NCI-H1417 treated with DMSO at 0.1 percent for 48 hours (cell line): ENCODE data around the gene GGT1.
"Not testable (repeated sequence)": the region's sequence is repeated elsewhere in the genome, so short reads cannot be mapped to it uniquely, and the experiment has no call there.

Experiments used
- DNase-seq: peaks from one replicate; lab custom pipeline; 2025; lab: John Stamatoyannopoulos, UW

GGT1 gene

DNA sequence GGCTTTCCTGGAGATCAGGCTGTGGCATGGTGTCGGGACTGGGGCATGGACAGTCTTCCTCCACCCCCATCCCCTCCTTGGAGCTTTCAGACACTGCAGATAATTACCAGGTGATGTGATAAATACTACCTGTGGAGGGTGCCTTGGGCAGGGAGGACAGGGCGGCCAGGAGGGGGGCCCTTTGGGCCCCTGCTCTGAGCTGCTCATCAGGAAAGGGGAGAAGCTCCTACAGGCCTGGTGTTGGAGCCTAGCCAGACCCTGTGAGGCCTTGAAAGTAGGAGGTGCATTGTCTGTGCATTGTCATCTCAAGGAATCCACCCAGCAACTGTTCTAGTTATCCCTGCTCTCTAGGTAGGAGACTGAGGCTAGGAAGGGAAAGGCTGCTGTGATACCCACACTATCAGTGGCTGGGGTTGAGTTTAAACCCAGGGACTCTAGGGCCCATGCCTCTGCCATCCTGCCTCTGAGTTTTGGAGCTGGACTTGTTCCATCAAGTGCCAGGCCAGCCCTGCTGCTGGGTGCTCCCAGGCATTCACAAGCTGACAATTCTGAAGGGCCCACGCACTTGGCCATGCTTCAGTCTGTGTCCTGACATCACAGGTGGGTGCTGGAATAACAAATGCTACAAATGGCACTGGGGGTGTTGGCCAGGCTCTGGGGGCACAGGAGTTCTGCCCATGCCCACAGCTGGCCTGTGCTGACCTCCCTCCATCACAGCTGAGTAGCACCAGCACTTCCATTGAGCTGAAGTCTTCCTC, 2.9 kb upstream of the GGT1 start:
- not testable (repeated sequence) for DNase-seq

- no peak for DNase-seq
Measured at GRCh38 chr22:24601217-24602104, 1.5 kb upstream of the GGT1 start.

GRCh38 chr22:24602105-24602749, 766 bp upstream of the GGT1 start:
- DNase-seq: not testable (repeated sequence)

GRCh38 chr22:24603770-24604629, 1.0 kb downstream of the GGT1 start:
- DNase-seq: not testable (repeated sequence)

DNA sequence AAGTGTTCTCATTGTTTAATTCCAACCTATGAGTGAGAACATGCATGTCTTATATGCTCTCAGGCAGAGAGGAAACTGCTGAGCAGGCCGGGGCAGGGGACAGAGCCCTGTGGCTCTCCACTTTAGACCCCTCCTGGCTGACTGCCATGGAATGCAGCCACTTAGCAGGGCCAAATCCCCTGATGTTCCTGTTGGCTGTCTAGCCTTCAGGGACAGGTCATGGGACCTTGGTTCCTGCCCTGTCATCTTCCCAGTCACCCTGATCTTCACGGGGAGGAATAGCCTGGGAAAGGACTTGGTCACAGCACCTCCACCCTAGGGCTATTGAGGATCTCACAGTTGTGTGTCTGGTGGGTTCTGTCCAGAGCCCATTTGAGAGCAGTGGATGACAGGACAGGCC, 3.3 kb downstream of the GGT1 start:
- DNase-seq: not testable (repeated sequence)

DNA sequence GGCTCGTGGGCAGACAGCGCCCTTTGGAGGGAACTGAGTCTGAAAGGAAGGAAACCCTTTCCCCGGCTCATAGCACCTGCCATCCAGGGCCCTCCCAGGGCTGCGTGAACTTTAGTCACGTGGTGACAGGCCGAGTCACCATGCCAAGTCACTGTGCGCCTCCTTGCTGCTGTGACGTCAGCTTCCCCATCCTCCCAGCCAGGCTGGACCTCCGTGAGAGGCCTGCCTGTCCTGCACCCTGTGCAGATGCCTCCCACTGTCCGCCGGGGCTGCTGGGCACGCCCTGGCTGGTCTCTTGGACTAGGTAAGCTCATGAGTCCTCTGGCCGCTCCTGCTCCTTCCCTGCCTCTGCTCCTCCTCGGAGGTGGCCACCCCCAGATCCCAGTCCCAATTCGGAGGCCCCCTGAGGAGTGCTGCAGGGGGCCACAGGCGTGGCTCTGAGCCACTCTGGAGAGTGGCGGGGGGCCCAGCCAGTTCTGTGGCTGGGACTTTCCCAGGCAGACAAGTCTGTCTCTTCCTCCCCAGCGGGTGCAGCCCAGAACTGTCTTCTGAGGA, 4.5 kb downstream of the GGT1 start:
- not testable (repeated sequence) for DNase-seq

GRCh38 chr22:24608327-24608726, 5.3 kb downstream of the GGT1 start:
- DNase-seq: not testable (repeated sequence)

DNA sequence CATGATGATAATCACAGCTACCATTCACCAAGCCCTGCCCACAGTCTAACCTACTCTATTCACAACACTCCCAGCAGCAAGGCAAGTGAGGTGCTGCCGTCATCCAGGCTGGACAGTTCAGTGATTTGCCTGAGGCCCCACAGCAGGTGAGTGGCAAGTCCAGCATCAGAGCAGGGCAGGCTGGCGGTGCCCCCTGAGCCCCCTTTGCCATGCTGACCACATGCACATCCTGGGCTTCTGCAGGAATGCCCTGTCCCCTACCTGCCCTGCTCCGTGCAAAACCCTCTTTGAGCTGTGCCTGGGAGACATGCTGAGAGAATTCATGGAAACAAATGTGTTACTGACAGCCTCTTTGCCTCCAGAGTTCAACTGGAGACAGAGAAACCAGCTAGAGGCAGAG, 6.9 kb downstream of the GGT1 start:
- not testable (repeated sequence) for DNase-seq

- not testable (repeated sequence) for DNase-seq
Measured at GRCh38 chr22:24614794-24615193, 11.8 kb downstream of the GGT1 start.

- DNase-seq: not testable (repeated sequence)
Measured at GRCh38 chr22:24621244-24621643, 18.3 kb downstream of the GGT1 start.

- not testable (repeated sequence) for DNase-seq
Measured at GRCh38 chr22:24622596-24622995, 19.6 kb downstream of the GGT1 start.

DNA sequence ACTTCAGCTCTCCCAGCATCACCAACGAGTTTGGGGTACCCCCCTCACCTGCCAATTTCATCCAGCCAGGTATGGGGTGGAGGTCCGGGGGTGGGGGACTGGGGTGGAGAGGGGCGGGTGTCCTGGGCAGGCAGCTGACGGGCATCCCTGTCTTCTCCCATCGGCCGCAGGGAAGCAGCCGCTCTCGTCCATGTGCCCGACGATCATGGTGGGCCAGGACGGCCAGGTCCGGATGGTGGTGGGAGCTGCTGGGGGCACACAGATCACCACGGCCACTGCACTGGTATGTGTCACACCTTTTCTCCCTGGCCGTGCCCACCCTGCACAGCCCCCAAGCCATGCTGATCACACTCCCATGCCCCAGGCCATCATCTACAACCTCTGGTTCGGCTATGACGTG, 24.9 kb downstream of the GGT1 start:
- DNase-seq: not testable (repeated sequence)

DNA sequence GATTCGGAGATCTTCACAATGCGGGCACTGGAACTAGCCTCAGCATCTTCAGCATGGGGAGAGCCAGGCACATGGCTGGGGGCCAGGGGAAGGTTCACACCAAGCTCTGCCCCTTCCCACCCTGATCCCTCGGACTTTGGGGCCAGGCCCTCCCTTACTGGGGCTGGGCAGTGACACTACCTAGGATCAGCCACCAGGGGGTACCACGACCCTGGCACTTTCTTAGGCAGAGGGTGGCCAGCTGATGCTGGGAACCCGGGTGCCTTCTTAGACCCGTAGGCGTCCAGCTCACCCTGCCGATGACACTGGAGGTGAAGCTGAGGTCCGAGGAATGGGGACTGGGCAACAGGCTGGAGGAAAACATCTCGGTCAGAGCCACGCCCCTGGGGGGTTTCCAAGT, 26.1 kb downstream of the GGT1 start:
- not testable (repeated sequence) for DNase-seq

DNA sequence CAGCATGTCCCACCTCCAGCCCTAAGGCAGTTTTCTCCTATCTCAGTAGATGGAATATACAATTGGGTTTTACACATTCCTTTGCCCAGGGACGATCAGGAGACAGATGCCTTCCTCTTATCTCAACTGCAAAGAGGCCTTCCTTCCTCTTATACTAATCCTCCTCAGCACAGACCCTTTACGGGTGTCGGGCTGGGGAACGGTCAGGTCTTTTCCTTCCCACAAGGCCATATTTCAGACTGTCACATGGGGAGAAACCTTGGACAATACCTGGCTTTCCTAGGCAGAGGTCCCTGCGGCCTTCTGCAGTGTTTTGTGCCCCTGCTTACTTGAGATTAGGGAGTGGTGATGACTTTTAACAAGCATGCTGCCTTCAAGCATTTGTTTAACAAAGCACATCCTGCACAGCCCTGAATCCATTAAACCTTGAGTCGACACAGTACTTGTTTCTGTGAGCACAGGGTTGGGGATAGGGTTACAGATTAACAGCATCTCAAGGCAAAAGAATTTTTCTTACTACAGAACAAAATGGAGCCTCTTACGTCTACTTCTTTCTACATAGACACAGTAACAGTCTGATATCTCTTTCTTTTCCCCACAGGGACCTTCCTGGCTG, 27.9 kb downstream of the GGT1 start:
- not testable (repeated sequence) for DNase-seq

- DNase-seq: not testable (repeated sequence)
Measured at GRCh38 chr22:24631430-24632122, 28.6 kb downstream of the GGT1 start.

DNA sequence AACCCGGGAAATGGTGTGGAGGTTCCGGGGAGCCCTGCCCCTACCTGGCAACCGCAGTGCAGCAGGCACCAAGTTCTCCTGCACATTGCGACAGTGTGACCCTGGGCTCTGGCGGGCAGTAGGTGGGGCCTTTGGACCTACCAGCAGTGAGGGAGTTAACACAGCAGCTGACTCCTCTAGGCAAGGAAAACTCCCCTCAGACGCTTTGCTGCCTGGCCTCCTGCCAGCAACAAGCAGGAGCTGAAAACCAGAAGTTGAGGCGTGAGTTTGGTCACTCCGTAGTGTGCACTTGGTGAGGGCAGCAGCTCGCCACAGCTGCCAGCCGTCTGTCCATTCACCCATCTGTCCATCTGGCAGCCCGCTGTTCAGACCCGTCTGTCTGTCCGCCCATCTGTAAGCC, 29.6 kb downstream of the GGT1 start:
- DNase-seq: not testable (repeated sequence)

GRCh38 chr22:24633231-24634023, 30.4 kb downstream of the GGT1 start:
- not testable (repeated sequence) for DNase-seq

- not testable (repeated sequence) for DNase-seq
Measured at GRCh38 chr22:24634776-24635389, 31.9 kb downstream of the GGT1 start.

DNA sequence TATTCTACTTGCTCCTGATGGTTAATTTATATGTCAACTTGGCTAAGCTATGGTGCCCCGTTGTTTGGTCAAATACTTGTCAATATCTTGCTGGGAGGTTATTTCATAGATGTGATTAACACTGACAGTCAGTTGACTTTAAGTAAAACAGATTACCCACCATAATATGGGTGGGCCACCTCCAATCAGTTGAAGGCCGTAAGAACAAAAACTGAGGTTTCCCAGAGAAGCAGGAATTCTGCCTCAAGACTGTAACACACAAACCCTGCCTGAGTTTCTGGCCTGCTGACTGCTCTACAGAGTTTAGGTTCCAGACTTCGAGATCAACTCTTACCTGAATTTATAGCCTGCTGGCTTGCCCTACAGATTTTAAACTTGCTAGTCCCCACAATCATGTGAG, 33.5 kb downstream of the GGT1 start:
- not testable (repeated sequence) for DNase-seq
